Measurements from ENCODE around the gene SLC13A2. TPM values are rescaled to one million over a fixed set of nuclear protein-coding genes. Genes with fewer than 3 reads are reported as not detected.
A peak's percentile ranks its signal among the peaks of the same experiment; 100 is the strongest.

SLC13A2 gene
- total and polyA plus RNA-seq, 2 experiments from 2014 or later = not detected

DNA sequence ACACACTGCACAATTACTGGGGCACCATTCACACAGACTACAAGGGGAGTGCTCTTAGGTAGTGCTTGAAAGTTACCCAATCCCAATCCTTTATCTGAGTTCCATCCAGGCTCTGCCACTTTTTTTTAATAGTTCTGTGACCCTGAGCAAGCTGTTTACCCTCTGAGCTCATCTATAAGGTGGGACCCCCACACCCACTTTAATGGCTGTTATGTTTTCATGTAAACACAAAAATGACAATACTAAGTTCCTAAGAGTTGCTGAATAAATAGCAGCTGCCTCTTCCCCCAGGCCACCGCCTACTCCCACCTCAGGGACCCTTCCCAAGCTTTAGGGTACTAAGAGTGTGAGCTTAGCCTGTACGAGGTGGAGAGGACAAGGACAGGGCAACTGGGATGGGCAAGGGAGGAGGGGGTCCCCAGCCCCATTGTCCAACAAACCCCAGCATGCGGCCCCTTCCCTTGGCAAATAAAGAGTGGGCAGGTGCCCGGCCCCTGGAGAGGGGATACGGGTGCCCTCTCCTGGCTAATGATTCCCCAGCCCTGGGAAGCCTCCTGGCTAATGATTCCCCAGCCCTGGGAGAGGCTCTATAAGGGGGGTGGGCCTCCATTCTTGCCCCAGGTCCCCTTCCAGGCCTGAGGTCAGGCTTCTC, 14.6 kb downstream of the SLC13A2 start:
- no peaks in the 10 kb centered on the region for H3K4me1 ChIP-seq (ENCODE audit: low read depth)
- no peak overlapping the region for H3K4me3 ChIP-seq
- no peak overlapping the region for H3K27ac ChIP-seq
- H3K9me3 ChIP-seq (ENCODE audit: low read depth) = no peaks in the 10 kb centered on the region
- H3K27me3 ChIP-seq = no peaks in the 10 kb centered on the region
- no peak for DNase-seq (ENCODE audit: low read depth in 1 of 2, low spot score in 1 of 2)
- no peaks in the 10 kb centered on the region for H3K36me3 ChIP-seq
- TF ChIP-seq, protein P1, sequence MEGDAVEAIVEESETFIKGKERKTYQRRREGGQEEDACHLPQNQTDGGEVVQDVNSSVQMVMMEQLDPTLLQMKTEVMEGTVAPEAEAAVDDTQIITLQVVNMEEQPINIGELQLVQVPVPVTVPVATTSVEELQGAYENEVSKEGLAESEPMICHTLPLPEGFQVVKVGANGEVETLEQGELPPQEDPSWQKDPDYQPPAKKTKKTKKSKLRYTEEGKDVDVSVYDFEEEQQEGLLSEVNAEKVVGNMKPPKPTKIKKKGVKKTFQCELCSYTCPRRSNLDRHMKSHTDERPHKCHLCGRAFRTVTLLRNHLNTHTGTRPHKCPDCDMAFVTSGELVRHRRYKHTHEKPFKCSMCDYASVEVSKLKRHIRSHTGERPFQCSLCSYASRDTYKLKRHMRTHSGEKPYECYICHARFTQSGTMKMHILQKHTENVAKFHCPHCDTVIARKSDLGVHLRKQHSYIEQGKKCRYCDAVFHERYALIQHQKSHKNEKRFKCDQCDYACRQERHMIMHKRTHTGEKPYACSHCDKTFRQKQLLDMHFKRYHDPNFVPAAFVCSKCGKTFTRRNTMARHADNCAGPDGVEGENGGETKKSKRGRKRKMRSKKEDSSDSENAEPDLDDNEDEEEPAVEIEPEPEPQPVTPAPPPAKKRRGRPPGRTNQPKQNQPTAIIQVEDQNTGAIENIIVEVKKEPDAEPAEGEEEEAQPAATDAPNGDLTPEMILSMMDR (IDR thresholded peaks at IDR 0.05; ENCODE audit: low read depth, low read length) = no peak

DNA sequence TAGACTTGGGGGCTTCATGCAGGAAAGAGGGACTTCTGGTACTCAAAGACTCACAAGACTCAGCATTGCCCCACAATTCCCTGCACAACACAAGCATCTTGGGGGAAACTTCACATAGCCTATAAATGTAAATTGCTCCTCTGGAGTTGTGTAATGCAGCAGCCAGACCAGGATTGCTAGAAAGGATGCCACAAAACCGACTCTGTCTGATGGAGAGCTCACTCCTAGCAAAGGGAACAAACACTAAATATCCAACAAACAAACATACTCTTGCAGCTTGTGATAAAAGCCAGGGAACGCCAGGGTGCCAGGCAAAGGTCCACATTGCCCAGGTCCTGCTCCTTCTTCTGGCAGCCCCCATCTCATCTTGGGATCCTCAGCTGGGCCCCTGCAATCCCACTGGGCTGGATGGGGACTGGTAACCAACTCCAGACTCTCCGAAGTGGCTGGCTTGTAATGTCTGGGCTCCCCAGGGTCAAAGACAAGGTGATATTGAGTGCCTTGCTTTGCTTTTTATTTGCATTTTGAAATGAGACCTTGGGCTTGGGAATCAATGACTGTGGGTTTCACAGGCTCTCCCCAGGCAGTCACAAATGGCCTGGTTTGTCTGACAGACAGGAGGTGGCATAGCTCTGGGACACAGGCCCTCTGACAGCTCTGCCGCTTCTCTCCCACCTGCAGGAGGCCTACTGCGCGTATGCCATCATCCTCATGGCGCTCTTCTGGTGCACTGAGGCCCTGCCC, 15.3 kb downstream of the SLC13A2 start:
- H3K27ac ChIP-seq = no peak overlapping the region
- H3K27me3 ChIP-seq = no peaks in the 10 kb centered on the region
- H3K9me3 ChIP-seq (ENCODE audit: low read depth) = no peaks in the 10 kb centered on the region
- no peaks in the 10 kb centered on the region for H3K4me1 ChIP-seq (ENCODE audit: low read depth)
- H3K36me3 ChIP-seq = no peaks in the 10 kb centered on the region
- no peak overlapping the region for H3K4me3 ChIP-seq
- TF ChIP-seq, protein P1 (IDR thresholded peaks at IDR 0.05; ENCODE audit: low read depth, low read length) = no peak
- no peak for DNase-seq (ENCODE audit: low read depth in 1 of 2, low spot score in 1 of 2)

DNA sequence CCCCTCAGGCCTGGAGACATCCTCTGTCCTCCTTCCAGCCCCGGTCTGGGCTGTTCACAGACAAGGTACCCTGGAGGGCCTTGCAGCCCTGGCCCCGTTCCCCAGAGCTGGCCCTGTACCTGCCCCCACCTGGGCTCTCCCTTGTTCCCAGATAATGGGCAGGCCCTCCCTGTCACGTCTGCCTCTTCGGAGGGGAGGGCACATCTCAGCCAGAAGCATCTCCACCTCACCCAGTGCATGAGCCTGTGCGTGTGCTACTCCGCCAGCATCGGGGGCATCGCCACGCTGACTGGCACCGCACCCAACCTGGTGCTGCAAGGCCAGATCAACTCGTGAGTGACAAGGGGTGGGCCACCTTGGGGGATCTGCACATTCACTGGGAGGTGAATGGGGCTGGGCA, 17.8 kb downstream of the SLC13A2 start:
- Histone ChIP-seq H3K27me3 (no peaks in the 10 kb centered on the region), H3K36me3 (no peaks in the 10 kb centered on the region), H3K4me1 (ENCODE audit: low read depth) (no peaks in the 10 kb centered on the region), H3K27ac (no peak overlapping the region), H3K9me3 (ENCODE audit: low read depth) (no peaks in the 10 kb centered on the region), H3K4me3 (no peak overlapping the region)
- TF ChIP-seq, protein P1 (IDR thresholded peaks at IDR 0.05; ENCODE audit: low read depth, low read length) = no peak
- no peak for DNase-seq (ENCODE audit: low read depth in 1 of 2, low spot score in 1 of 2)

- H3K9me3 ChIP-seq (ENCODE audit: low read depth) = no peaks in the 10 kb centered on the region
- no peaks in the 10 kb centered on the region for H3K36me3 ChIP-seq
- no peaks in the 10 kb centered on the region for H3K4me1 ChIP-seq (ENCODE audit: low read depth)
- H3K4me3 ChIP-seq = no peak overlapping the region
- no peak overlapping the region for H3K27ac ChIP-seq
- DNase-seq (ENCODE audit: low read depth in 1 of 2, low spot score in 1 of 2) = no peak
- no peaks in the 10 kb centered on the region for H3K27me3 ChIP-seq
- TF ChIP-seq, protein P1 (IDR thresholded peaks at IDR 0.05; ENCODE audit: low read depth, low read length) = no peak
These were observed 18.4 kb downstream of the SLC13A2 start for GRCh38 chr17:28491860-28492259.

GRCh38 chr17:28492352-28493310, 19.2 kb downstream of the SLC13A2 start:
- peak in 1 of 2 donors; percentile 55 for DNase-seq (ENCODE audit: low read depth in 1 of 2, low spot score in 1 of 2)
- Histone ChIP-seq H3K9me3 (ENCODE audit: low read depth) (no peaks in the 10 kb centered on the region), H3K36me3 (no peaks in the 10 kb centered on the region), H3K4me3 (no peak overlapping the region), H3K4me1 (ENCODE audit: low read depth) (no peaks in the 10 kb centered on the region), H3K27me3 (no peaks in the 10 kb centered on the region), H3K27ac (no peak overlapping the region)
- TF ChIP-seq, protein P1 (IDR thresholded peaks at IDR 0.05; ENCODE audit: low read depth, low read length) = no peak
